Neural crest cell (in vitro differentiated cells): ENCODE measurements around the gene CPSF6. TPM values are rescaled to one million over a fixed set of nuclear protein-coding genes. Genes with fewer than 3 reads are reported as not detected.

ENCODE experiments used
- DNase-seq: peaks from one replicate; pipeline ENCODE4 v3.0.0; 2021; ENCODE audit warnings: low read depth, mixed read lengths, low spot score
- H3K27ac Mint-ChIP-seq: one replicate; pipeline ENCODE4 v1.8.0; 2021; ENCODE audit warnings: mild to moderate bottlenecking, mixed read lengths; ENCODE audit not compliant: unreplicated experiment
- H3K27me3 Mint-ChIP-seq: 2 replicates; pipeline ENCODE4 v1.8.0; 2021; ENCODE audit warnings: low read depth, mild to moderate bottlenecking, mixed read lengths
- H3K36me3 Mint-ChIP-seq: 2 replicates; pipeline ENCODE4 v1.8.0; 2021; ENCODE audit warnings: low read depth, mild to moderate bottlenecking, mixed read lengths
- H3K4me1 Mint-ChIP-seq: 2 replicates; pipeline ENCODE4 v1.8.0; 2021; ENCODE audit warnings: mixed read lengths
- H3K4me3 Mint-ChIP-seq: one replicate; pipeline ENCODE4 v1.8.0; 2021; ENCODE audit warnings: mild to moderate bottlenecking, mixed read lengths
- H3K9me3 Mint-ChIP-seq: 2 replicates; pipeline ENCODE4 v1.8.0; 2021; ENCODE audit warnings: mixed read lengths
- CTCF ChIP-seq: fragments of 200-600 bp; sonication (generic); conservative IDR thresholded peaks from 2 replicates; pipeline ENCODE4 v1.5.0; 2021; ENCODE audit warnings: antibody characterized with exemption, mild to moderate bottlenecking
- microRNA-seq: library from miRNA; unstranded; fragments of <30 nt; microRNA quantifications from one replicate; pipeline ENCODE4, GENCODE V29; 2020
- total RNA-seq: library from RNA; stranded (reverse); gene quantifications from 2 replicates; pipeline ENCODE4 v1.2.1, GENCODE V29; 2021

Gene CPSF6
- total RNA-seq, 1 donor from 2014 or later: 172 TPM

- no peak for TF ChIP-seq CTCF
- no peak overlapping the region for H3K27ac Mint-ChIP-seq
- peaks cover 18% of the 10 kb centered on the region for H3K36me3 Mint-ChIP-seq
- no peaks in the 10 kb centered on the region for H3K4me1 Mint-ChIP-seq
- no peak for DNase-seq
- H3K9me3 Mint-ChIP-seq: peaks cover 25% of the 10 kb centered on the region
- H3K4me3 Mint-ChIP-seq: no peak overlapping the region
- H3K27me3 Mint-ChIP-seq: peaks cover 8% of the 10 kb centered on the region
Measured at GRCh38 chr12:69318225-69318624, 78.9 kb downstream of the CPSF6 start.

GRCh38 chr12:69321351-69321750 lies 82.0 kb downstream of the CPSF6 start:
- no peaks in the 10 kb centered on the region for H3K4me1 Mint-ChIP-seq
- peaks cover 8% of the 10 kb centered on the region for H3K27me3 Mint-ChIP-seq

More at GRCh38 chr12:69321351-69321750, 82.0 kb downstream of the CPSF6 start:
- Mint-ChIP-seq H3K36me3 (peaks cover 13% of the 10 kb centered on the region), H3K9me3 (peaks cover 17% of the 10 kb centered on the region), H3K4me3 (no peak overlapping the region), H3K27ac (no peak overlapping the region)
- TF ChIP-seq CTCF: no peak
- no peak for DNase-seq

Small RNAs within 50 kb of the gene (microRNA-seq; reads per million reads assigned to microRNA genes)
- gene MIR1279: not detected

Other genes with a start within 250 kb of the CPSF6 start
- gene LYZ, start 108.8 kb downstream of the CPSF6 start, total RNA-seq: 0.26 TPM in 1 of 2 replicates, not detected in the other
- 33.9 and 39.7 TPM in 2 replicates for gene YEATS4, start 120.2 kb downstream of the CPSF6 start, total RNA-seq
- 31.4 and 39.2 TPM in 2 replicates for gene FRS2, start 230.8 kb downstream of the CPSF6 start, total RNA-seq